Stimulated activated CD8-positive, alpha-beta memory T cell treated with anti-CD3 and anti-CD28 coated beads, Interleukin-15, amount 100 ng/mL, for 1 hour (primary cell): ENCODE data around the gene PARP3.

Experiments
- DNase-seq: peaks from one replicate; pipeline ENCODE4 v3.0.0-alpha.2; 2020; ENCODE audit warnings: low read depth

The PARP3 gene

DNA sequence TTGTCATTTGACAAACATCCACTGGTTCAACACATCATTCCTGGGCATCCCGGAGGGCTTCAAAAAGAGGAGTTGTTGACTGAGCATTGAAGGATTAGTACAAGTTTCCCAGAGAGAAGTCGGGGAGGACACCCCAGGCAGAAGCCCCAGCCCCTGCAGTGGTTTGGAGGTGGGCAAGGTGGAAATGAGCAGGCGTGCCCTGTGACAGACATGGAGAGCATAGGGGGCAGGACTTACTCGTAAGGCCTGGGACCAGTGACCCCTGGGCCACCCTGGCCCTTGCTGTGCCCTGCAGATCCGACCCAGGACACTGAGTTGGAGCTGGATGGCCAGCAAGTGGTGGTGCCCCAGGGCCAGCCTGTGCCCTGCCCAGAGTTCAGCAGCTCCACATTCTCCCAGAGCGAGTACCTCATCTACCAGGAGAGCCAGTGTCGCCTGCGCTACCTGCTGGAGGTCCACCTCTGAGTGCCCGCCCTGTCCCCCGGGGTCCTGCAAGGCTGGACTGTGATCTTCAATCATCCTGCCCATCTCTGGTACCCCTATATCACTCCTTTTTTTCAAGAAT is 5.9 kb downstream of the PARP3 start:
- DNase-seq, result no peak

DNA sequence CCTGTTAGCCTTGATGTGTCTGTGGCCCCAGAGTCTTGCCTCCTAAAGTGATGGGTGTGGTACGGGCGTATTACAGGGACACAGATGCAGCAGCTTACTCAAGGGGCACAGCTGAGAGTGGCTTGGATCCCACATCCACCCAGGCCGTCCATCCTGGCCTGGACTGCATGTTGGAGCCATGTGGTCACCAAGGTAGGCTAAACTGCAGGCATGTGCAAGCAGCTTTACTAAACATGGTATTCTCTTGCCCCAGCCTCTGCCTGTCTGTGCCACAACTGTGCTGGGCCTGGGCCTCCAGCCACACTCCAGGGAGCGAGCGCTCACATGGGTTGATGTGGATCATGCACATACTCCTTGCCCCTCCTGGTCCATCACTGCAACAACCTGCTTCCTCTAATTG is 7.0 kb downstream of the PARP3 start:
- no peak for DNase-seq

DNA sequence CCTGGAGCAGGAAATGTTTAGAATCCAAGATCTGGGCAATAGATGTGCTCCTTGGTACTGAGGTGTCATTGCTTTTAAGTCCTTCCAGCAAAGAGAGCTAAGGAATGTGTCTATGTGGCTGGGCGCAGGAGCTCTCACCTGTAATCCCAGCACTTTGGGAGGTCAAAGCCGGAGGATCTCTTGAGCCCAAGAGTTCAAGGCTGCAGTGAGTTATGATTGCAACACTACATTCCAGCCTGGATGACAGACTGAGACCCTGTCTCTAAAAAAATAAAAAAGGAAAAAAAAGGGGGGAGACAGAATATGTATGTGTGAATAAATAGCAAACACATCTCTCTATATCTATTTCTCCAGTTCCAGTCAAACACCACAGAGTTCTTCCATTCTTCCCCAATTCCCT is 8.7 kb downstream of the PARP3 start:
- no peak for DNase-seq

DNA sequence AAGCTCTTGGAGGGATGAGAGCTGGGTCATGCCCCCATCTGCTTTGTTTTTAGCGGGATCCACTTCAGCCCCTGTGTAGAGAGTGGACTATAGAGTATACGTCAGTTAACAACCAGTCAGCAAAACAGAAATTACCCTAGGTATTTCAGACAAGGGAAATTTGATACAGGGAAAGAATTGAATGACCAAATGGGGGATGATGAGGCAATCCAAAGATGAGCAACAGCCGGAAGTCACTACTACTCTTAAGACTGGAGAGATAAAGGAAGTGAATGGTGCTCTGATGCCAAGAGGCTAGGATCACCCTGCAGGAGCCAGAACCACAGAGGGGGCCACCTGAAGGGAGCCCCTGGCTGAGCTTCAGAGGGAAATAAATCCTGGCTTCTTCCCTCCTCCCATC is 11.3 kb downstream of the PARP3 start:
- DNase-seq, result no peak

- no peak for DNase-seq
Measured at GRCh38 chr3:51954105-51954504, 11.9 kb downstream of the PARP3 start.

- no peak for DNase-seq
Measured at GRCh38 chr3:51954713-51955112, 12.6 kb downstream of the PARP3 start.

DNA sequence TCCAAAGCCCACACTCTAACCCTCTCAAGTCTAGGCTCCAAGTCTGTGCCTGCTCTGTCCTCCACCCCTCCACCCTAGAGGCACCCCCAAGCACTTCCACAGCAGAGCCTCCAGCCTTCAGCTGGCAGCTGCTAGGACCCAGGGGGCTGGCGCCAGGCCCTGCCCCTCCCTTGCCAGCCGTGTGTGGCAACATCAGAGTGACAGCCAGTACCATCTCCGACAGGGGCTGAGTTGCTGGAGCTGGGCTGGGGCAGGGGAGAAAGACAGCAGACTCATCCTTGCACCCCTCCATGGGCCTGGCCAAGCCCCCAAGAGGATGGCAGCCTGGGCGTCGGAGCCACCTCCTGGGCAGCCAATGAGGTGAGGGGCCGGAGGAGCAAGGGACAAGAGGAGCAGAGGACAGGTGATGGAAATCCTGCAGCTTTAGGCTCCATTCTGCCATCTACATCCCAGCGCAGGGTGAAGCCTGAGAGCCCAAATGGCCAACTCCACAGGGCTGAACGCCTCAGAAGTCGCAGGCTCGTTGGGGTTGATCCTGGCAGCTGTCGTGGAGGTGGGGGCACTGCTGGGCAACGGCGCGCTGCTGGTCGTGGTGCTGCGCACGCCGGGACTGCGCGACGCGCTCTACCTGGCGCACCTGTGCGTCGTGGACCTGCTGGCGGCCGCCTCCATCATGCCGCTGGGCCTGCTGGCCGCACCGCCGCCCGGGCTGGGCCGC is 13.2 kb downstream of the PARP3 start, which contains the start of gene GPR62:
Gene GPR62 (plus strand): TSS at position 207 of the 718 bp plus-strand sequence. CDS start 272 bp downstream, at position 479.
- DNase-seq, result no peak

DNA sequence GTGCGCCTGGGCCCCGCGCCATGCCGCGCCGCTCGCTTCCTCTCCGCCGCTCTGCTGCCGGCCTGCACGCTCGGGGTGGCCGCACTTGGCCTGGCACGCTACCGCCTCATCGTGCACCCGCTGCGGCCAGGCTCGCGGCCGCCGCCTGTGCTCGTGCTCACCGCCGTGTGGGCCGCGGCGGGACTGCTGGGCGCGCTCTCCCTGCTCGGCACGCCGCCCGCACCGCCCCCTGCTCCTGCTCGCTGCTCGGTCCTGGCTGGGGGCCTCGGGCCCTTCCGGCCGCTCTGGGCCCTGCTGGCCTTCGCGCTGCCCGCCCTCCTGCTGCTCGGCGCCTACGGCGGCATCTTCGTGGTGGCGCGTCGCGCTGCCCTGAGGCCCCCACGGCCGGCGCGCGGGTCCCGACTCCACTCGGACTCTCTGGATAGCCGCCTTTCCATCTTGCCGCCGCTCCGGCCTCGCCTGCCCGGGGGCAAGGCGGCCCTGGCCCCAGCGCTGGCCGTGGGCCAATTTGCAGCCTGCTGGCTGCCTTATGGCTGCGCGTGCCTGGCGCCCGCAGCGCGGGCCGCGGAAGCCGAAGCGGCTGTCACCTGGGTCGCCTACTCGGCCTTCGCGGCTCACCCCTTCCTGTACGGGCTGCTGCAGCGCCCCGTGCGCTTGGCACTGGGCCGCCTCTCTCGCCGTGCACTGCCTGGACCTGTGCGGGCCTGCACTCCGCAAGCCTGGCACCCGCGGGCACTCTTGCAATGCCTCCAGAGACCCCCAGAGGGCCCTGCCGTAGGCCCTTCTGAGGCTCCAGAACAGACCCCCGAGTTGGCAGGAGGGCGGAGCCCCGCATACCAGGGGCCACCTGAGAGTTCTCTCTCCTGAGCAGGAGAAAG is 14.0 kb downstream of the PARP3 start:
- DNase-seq, result no peak

DNA sequence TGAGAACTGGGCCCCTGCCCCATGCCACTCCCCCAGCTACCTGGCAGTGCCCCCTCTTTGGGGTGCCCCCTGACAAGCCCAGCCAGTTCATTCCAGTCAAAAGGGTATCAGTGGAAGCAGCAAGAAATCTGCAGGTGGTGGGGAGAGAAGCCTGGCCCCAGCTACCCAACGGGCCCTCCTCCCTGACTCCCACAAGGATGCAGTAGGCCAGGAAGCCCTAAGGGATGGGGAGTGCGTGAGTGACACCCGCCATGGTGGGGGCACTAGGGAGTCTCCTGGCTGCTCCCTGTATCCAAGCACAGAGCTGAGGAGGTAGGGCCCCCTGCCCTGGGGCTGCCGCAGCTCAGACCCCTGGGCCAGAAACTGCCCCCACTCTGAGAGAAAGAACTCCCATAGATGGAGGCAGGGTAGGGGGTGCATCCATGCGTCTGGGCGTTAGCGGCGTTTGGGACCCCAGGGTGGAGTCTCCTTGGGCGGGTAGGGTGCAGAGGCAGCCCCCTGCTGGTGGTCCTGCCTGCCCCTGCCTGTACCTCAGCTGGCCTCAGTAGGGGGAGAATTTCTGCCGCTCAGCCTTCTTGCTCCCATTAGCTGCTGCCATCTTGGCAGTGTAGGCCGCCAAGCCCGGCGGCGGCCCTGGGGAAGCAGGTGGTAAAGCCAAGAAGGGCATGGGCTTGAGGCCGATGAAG is 15.5 kb downstream of the PARP3 start:
- DNase-seq, result no peak

GRCh38 chr3:51958603-51959521 is 16.7 kb downstream of the PARP3 start:
- no peak for DNase-seq

GRCh38 chr3:51959651-51960050 is 17.5 kb downstream of the PARP3 start:
- no peak for DNase-seq

- DNase-seq, result no peak
Measured at GRCh38 chr3:51960386-51960785, 18.2 kb downstream of the PARP3 start.

- no peak for DNase-seq
Measured at GRCh38 chr3:51961011-51961410, 18.8 kb downstream of the PARP3 start.

DNA sequence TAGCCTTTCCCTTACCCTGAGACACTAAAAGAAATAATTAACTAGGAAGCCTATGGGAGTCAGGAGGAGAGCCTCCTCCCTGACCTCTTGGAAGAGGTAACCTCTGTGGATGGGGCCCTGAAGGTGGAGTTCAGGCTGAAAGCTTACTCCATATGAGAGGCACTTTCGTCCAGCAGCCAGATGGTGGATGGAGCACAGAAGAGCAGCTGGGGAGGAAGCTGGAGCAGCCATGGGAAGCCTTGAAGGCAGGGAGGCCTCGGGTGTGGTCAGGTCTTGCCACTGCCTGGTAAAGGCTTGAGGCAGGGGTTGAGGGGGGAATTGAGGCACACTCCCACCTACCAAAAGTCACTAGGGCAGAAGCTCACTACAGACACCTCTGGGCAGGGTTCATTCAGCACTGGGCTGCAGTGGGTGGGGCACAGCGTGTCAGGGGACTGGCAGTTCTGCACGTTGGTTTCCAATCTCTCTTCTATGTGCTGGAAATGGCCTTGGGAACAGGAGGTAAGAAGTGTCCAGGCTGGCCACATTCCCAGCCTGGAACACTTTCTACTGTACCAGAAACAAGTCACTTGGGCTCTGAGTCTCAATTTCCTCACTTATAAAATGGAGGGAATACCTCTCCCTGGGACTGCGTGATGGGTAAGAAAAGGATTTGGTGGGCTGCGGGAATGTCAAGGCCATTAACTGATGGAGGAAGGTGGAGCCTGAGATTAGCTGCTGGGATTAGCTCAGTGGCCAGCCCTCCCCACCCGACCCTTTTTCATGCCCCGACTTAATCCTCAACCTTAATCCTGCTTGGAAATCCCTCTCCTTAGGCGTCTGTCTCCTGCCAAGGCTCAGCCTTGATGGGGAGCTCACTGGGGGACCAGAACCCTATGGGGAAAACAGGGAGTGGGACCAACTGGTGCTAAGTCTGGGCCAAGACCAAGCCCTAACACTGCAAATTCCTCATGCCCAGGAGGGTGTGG is 19.7 kb downstream of the PARP3 start:
- DNase-seq, result no peak

DNA sequence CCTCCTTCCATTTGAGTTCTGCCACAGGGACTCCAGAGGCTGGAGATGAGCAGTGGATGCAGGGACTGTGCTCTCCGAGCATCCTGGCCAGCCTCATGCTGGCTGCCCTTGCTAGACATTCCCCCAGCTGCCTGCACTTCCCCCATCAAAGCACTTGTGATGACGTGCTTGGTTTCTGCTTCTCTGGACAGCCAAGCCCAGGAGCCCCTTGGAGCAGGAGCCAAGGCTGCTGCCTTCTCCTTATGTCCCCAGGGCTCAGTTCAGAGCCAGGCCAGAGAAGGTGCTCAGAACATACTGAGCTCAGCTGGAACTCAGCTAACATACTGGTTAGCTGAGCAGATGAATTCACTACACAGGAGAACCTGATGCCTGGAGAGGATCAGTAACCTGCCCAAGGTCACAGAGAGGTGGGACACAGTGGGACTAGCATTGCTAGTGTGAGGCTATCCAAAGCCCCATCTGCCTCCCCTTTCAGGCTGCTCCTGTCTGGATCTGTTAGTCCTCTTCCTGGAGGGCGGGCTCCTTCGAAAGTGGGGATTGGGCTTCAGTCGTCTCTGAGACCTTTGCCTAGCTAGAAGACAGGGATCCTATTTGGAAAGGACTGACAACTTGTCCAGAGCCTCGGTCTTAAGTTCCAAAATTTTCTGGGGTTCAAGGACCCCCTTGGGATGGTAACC is 20.8 kb downstream of the PARP3 start:
- no peak for DNase-seq

- DNase-seq, result no peak
Measured at GRCh38 chr3:51963951-51964451, 21.8 kb downstream of the PARP3 start.

- no peak for DNase-seq
Measured at GRCh38 chr3:51964521-51964920, 22.4 kb downstream of the PARP3 start.

GRCh38 chr3:51966016-51966415 is 23.9 kb downstream of the PARP3 start:
- no peak for DNase-seq

DNA sequence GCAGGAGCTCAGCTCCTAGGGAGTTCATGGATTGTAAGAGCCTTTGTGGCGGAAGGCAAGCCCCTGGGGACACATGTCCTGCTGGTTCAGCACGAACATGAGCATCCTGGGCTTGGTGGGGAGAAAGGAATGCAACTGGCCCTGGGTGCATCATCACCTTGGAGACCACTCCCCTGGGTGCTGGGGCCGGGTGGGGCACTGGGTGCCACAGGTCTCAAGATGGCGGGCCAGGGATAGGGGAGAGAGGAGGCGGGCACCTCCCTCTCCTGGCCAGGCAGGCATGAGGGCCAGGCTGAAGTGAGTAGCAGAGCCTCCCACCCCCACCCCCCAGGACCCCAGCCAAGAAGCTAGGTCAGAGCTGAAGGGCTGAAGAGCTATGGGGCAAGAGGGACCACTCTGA is 24.3 kb downstream of the PARP3 start:
- no peak for DNase-seq
